Activated CD4-positive, CD25-positive, alpha-beta regulatory T cell treated with anti-CD3 and anti-CD28 coated beads, Interleukin-2, amount 50 U/mL, for 72 hours (primary cell): ENCODE measurements around the gene PAX8.

Source experiments
- DNase-seq: peaks from one replicate; pipeline ENCODE4 v3.0.0; 2021

PAX8 gene

DNA sequence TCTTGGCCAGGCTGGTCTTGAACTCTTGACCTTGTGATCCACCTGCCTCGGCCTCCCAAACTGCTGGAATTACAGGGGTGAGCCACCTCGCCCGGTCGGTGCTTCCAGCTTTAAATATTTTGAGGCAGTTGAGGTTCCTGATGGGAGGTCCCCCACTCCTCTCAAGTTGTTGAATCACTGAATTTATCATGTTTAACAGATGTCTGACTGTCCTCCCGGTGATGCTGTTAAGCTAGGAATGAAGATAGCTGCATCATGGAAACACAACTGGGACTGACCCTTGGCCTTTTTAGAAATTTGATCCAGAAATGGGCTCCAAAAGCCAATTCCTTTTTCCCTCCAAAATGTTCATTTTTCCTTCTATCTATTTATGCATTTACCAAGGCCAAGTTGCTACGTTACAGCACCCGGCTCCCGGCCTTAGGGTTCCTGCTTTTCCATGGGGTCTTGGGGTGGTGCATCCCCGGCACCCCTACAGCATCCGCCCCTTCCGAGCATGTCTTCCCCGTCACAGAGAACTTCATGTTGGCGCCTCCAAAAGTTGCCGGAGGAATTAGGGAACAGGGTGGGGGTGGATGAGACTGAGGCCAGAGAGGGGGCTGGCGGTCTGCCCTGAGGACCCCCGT is 43.9 kb downstream of the PAX8 start:
- no peak for DNase-seq

DNA sequence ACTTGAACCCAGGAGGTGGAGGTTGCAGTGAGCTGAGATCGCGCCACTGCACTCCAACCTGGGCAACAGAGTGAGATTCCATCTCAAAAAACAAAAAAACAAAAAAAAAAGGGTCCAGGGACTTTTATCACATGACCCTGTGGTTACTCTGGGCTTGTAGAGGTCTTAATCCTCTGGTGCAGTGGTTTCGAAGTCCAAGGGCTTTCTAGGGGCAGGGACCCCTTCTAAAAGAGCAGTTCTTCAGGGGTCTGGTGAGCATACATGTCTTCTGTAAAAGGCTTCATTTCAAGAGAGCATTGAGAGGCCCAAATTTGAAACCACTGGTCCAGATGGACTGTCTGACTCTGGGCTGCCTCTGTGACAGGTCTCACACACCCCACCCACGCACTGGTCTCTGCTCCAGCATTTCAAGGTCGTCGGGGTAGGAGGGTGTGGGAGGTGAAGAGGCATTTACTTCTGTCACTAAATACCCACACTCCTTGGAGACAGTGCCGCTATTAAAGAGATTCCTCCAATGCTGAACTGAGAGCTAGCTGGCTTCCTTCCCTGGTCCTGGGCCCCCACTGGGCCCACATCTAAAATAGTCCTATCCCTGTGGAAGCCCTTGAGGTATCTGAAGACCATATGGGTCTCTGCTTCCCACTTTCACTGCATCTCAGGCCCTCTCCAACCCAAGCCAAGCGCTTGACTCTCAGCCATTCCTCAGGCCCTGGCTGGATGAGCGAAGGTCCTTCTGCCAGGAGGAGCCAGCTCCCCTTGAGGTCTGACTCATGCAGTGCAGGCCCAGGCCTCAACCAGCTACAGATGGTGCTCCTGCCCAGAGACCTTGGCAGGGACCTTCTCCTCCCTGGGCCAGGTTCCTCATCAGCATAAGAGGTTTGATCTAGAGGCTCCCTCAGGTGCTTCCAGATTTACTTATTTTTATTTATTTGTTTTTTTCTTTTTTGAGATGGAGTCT is 44.8 kb downstream of the PAX8 start:
- DNase-seq: no peak

GRCh38 chr2:113232740-113233139 is 46.0 kb downstream of the PAX8 start:
- DNase-seq: no peak

- no peak for DNase-seq
These were observed 46.6 kb downstream of the PAX8 start for GRCh38 chr2:113232123-113232522.

DNA sequence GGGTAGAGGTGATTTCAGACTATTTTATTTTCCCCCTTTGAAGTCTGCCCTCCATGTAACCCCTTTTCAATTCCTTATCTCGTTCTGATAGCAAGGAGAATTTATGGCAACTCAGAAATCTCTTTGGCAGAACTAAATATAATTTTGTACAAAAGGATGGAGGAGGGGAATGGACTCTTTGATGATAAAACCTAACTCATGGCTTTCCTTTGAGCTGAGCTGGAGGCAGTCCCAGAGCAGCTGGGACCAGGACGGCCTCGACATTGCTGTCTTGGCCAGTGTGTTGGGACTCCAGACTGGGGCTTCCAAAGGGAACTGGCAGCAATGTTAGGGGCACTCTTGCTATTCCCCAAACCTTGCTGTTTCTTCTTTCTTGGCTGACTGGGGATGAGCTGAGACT is 47.7 kb downstream of the PAX8 start:
- no peak for DNase-seq

DNA sequence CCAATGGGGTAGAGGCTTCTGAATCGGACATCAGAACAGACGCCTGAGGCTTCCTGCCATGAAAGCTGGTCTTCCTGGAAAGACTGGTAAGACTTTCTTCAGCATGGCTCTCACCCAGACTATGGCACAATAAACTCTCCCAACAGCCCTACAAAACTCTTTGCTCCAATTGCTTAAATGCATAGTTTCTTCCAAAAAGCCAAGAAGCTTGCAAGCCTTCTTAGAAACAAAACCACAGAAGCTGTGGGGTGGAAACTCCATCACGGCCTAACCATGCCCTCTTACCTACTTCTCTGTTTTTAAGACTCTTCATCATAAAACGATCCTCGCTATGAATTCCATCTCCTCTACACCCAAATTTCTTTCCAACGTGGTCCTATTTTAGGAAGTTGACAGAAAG is 48.2 kb downstream of the PAX8 start:
- DNase-seq: no peak

DNA sequence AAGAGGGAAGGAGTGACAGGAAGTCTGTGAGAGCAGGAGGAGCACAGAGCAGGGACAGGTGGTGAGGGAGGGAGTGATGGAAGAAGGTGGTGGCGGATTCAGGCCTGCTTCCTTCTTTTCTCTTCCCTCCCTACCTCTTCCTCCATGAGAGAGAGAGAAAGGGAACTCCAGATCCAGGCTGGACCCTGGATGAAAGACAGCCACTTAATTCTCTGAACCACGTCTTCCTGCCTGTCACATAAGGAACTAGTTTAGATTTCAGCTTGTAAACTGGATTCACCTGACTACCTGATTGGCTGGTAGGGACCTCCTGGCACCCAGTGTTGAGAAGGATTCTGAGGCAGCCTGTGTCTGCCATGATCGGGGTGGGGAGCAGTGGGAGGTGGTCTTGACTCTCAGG is 48.9 kb downstream of the PAX8 start:
- no peak for DNase-seq

DNA sequence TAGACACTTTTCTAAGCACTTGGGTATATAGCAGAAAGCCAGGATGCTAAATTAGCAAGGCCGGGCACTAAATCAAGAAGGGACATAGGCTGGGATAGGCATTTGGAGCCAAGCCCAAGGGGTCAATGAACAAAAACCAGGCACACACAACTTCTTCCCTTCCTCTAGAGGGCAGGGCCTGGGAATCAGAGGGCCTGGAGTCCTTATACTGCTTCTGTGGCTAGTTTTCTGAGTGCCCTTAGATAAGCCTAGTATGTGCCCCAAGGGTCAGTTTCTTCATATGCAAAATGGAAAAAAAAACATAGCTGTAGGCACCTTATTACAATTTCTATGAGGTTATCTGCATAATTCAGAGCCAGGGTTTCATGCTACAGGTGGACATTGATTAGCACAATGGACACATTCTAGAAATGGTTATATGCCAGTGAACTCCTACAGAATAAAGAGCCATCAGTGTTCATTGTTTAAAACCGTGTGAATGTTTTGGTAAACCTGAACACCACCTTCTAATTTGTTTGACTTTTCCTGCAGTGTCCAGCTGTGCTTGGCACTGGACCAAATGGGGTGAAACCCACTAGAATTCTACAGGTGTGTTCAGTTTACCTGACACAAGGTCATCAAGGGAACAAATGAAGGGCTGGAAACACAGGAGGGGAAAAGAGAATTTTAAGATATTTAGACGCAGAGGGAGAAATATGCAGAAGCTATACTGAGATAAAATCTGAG is 49.6 kb downstream of the PAX8 start:
- no peak for DNase-seq

DNA sequence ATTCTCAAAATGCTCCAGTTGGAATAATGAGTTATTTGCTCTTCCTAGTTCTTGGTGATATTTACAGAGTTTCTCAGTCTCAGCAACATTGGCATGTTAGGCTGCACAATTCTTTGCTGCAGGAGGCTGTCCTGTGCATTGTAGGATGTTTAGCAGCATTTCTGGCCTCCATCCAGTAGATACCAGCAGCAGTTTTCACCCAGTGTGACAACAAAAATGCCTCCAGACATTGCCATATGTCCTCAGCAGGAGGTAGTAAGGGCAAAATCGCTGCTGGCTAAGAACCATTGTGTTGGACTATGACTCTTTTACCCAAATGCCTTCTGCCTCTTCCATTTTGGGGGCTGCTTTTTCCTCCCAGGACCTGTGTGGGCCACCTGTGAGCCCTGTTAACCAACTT is 50.4 kb downstream of the PAX8 start:
- no peak for DNase-seq

DNA sequence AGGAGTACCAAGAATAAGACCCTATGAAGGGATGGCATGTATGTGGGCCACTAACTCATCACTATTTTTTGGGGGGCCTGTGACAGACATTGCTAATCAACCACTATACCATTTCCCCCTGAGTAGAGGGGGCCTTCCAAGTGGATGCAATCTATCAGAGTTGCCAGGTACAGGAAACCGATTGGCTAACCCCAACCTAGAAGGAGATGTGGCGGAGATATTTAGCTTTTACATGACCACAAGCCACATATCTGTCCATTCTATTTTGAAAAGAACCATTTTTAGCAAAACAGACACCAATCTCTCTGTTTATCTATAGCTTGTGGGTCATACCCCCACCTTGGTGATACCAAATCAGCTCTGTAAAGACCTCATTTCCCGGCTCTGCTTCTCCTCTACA is 51.0 kb downstream of the PAX8 start:
- no peak for DNase-seq

GRCh38 chr2:113227290-113227689 is 51.4 kb downstream of the PAX8 start:
- no peak for DNase-seq

- no peak for DNase-seq
These were observed 52.3 kb downstream of the PAX8 start for GRCh38 chr2:113226462-113226861.

- no peak for DNase-seq
These were observed 53.2 kb downstream of the PAX8 start for GRCh38 chr2:113225263-113226259.

DNA sequence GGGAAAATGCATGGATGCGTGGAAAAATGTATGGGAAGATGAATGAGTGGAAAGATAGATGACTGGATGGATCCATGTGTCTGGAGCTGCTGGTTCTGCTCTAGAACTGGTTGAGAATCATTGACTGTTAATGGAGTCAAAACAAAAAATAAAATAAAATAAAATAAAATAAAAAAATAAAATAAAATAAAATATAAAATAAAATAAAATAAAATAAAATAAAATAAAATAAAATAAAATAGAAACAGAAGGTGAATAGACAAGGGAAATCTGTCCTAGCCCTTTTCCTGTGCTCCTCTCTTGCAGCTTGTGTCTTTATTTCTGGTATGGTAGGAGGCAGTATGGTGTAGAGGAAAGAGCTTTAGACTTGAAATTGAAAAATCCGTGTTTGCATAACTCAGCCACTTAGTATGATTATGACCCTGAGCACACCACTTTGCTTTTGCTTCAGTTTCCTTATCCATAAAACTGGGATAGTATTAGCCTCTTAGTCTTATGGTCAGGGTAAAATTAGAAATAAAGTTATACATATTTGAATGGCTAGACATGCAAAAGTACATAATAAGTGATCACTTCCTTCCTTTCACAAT is 54.0 kb downstream of the PAX8 start:
- no peak for DNase-seq

DNA sequence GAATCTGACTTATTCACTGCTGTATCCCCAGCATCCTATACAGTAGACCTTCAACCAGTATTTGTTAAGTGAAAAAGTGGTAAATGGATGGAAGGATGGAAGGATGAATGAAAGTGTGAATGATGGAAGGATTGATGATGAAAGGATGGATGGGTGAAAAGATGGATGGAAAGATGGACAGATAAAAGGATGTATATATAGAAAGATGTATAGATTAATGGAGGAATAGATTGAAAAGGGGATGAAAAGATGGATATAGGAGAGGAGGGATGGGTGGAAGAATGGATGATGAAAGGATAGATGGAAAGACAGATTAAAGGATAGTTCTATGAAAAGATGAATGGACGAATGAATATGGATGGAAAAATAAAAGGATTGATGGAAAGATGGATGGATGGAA is 54.9 kb downstream of the PAX8 start:
- no peak for DNase-seq

- DNase-seq: no peak
These were observed 56.9 kb downstream of the PAX8 start for GRCh38 chr2:113221846-113222245.

- DNase-seq: no peak
These were observed 57.6 kb downstream of the PAX8 start for GRCh38 chr2:113220970-113221708.

DNA sequence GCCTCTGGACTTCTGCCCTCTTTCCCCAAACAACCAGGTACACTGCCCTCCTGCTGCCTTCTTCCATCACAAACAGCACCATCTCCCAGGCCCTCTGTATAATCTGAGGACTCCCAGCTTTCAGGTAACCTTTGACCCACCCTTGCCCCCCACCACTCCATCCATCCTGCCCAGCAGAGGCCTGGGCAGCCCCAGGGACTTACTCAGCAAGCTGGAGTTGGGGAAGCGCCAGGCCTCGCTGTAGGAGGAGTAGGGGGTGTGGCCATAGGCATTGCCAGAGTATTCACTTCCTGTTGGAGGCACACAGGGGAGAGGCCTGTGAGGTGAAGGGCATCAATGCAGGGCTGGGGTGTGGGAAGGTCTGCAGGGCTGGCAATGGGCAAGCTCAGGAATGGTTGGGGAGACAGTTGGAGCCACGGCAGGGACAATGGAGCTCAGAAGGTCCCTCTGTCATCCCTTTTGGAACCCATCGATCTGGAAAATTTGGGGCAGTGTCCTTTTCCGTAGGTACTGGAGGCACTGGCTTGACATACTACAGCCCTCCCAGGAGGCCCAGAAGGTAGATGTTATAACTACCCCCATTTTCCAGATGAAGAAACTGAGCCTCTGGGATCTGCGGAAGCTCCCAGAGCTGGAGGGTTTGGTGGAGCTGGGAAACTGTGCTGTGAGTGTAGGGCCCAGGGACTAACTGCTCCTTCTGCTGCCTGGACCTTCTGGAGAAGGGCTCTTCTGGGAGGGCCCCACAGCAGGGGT is 58.7 kb downstream of the PAX8 start:
- no peak for DNase-seq

DNA sequence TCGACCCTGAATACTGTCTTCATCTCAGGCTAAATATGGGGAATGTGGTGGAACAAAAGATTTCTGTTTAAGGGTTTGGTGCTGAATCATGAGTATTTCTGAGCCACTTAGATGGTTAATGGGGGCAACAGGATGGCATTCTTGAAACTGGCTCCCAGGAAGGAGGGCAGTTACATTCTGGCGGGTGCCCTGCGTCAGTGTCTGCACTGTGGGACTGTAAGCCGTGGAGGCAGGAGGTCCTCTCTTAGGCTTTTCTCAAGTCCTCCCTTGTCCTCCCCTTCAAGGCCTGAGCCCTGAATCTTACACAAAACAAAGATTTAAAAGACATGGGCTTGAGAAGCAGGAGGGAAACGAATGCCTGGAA is 59.2 kb downstream of the PAX8 start:
- DNase-seq: no peak

- DNase-seq: no peak
These were observed 59.7 kb downstream of the PAX8 start for GRCh38 chr2:113219092-113219441.
